Measurements from ENCODE around the gene ELMO3. TPM values are rescaled to one million over a fixed set of nuclear protein-coding genes. Genes with fewer than 3 reads are reported as not detected.

The ELMO3 gene
- total and polyA plus RNA-seq, 2 donors (not counting 3 experiments of a cell fraction or from before 2014, with no cell fraction given), result 3.9 to 5.7 TPM

DNA sequence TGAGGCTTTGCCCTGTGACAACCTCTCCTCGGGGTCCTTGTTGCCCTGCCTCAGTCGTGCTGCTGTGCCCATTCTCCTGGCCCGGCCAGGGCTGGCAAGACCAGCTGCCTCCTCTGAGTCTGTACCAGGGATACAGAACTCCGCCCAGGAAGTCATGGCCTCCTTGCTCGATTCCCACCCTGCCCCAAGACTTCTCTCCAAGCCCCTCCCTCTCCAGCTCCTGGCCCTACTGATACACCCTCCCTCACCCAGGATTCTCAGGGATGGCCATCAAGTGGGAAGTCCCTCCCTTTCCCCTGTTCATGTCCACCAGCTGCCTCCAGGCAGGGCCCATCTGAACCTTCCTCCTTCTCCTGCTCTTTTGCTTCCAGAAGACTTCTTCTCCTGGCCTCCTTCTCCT lies 16.8 kb downstream of the ELMO3 start:
- ChIA-PET POLR2A (no interaction called here), CTCF (interaction anchor here (1.5 kb wide), 1 partner anchor 13 kb away, joined by 3 read pairs; no protein-coding TSS in a partner anchor)
- Histone ChIP-seq H3K9me3 (replicated peaks; ENCODE audit: control insufficient read depth, insufficient read depth, low read length) (no peaks in the 10 kb centered on the region), H2AFZ (ENCODE audit: low read depth, low read length) (no peak overlapping the region), H3K9me1 (replicated peaks; ENCODE audit: control insufficient read depth, extremely low read depth, insufficient read depth, low read length) (no peaks in the 10 kb centered on the region), H3K36me3 (ENCODE audit: control insufficient read depth in 2 of 2, extremely low read depth in 1 of 2, insufficient read depth in 2 of 2, low read length in 2 of 2) (no peaks in the 10 kb centered on the region), H3K79me2 (ENCODE audit: control insufficient read depth, insufficient read depth, low read length) (no peaks in the 10 kb centered on the region), H3K9ac (replicated peaks; ENCODE audit: extremely low read depth, insufficient read depth, low read length) (no peak overlapping the region), H4K20me1 (replicated peaks; ENCODE audit: control insufficient read depth, extremely low read depth, insufficient read depth, low read length) (no peaks in the 10 kb centered on the region), H3K4me1 (ENCODE audit: control insufficient read depth, extremely low read depth, insufficient read depth, low read length) (peaks cover 22% of the 10 kb centered on the region), H3K27ac (ENCODE audit: insufficient read depth, low read depth, low read length) (no peak overlapping the region), H3K4me2 (ENCODE audit: insufficient read depth, low read length) (no peak overlapping the region), H3K27me3 (ENCODE audit: control insufficient read depth in 2 of 2, insufficient read depth in 2 of 2, low read length in 2 of 2) (no peaks in the 10 kb centered on the region), H3K4me3 (replicated peaks in 1 of 3; ENCODE audit: insufficient read depth in 1 of 3, low read depth in 1 of 3, low read length in 3 of 3) (no peak overlapping the region)
- intact Hi-C loops (cut with micrococcal nuclease) (loop anchor here (2.0 kb wide), 1 partner anchor 17 kb away; the partner anchor contains the start of gene ELMO3), dilution Hi-C loops (cut with MboI; ENCODE audit: extremely low pct_ligation_motif_present, low sequenced_read_pairs) (no loop called here)
- DNase-seq (ENCODE audit: low read depth, low spot score) (no peak), FAIRE-seq (no peak)
- no TSS peak for BruUV-seq (replicated peaks)
- TF ChIP-seq MAX (IDR thresholded peaks at IDR 0.05; ENCODE audit: insufficient read depth, insufficient read length), result no peak

DNA sequence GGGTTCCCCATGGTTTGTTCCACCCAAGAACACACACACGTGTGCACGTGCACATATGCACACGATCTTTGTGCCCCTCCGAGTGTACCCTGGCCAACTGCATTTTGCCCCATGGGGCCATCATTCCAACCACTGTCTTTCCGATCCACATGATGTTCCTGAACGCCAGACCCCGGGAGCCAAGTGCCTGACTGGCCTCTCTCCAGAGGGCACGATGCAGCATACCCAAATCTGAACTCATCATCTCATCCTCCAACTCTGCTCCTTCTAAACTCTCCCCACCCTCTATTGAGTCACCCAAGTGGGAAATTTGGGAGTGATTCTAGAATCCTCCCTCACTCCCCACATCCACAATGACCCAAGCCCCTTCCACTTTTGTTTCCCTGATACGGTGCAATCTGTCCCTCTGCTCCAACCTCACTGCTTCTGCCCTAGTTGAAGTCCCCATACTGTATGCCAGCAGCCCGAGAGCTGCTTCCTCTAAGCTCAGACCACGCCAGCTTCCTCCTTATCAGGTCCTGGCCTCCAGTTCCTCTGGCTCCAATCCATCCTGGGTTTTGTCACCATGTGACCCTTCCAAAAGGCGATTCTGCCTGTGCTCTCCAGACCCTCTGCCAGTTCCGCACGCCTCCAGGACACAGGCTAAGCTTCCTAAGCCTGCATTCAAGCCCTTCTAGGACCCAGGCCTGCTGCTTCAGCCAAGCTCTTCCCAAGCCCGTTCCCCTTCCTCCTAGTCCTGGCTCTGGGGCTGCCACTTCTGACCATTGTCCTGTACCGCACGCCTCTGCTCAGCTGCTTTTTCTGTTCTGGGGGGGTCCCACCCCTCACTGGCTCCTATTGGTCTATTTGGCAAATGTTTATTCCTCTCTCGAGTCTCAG lies 17.9 kb downstream of the ELMO3 start:
- ChIA-PET POLR2A (interaction anchor here (0.8 to 1.8 kb wide), 3 partner anchors 10 to 30 kb away, joined by 3 to 8 read pairs (median 6); partner anchors contain the start of genes FHOD1 and TMEM208), CTCF (interaction anchor here (0.5 to 1.8 kb wide), 8 partner anchors 10 to 177 kb away, joined by 3 to 9 read pairs (median 3); partner anchors contain the start of genes ELMO3 and TMEM208)
- BruUV-seq (replicated peaks), result no TSS peak
- Histone ChIP-seq H3K27ac (ENCODE audit: insufficient read depth, low read depth, low read length) (peak overlapping the region; percentile 30), H3K36me3 (ENCODE audit: control insufficient read depth in 2 of 2, extremely low read depth in 1 of 2, insufficient read depth in 2 of 2, low read length in 2 of 2) (no peaks in the 10 kb centered on the region), H3K4me1 (ENCODE audit: control insufficient read depth, extremely low read depth, insufficient read depth, low read length) (peaks cover 22% of the 10 kb centered on the region), H2AFZ (ENCODE audit: low read depth, low read length) (peak overlapping the region; percentile 69), H3K4me2 (ENCODE audit: insufficient read depth, low read length) (peak overlapping the region; percentile 1), H4K20me1 (replicated peaks; ENCODE audit: control insufficient read depth, extremely low read depth, insufficient read depth, low read length) (no peaks in the 10 kb centered on the region), H3K9me3 (replicated peaks; ENCODE audit: control insufficient read depth, insufficient read depth, low read length) (no peaks in the 10 kb centered on the region), H3K4me3 (replicated peaks in 1 of 3; ENCODE audit: insufficient read depth in 1 of 3, low read depth in 1 of 3, low read length in 3 of 3) (no peak overlapping the region), H3K9me1 (replicated peaks; ENCODE audit: control insufficient read depth, extremely low read depth, insufficient read depth, low read length) (no peaks in the 10 kb centered on the region), H3K79me2 (ENCODE audit: control insufficient read depth, insufficient read depth, low read length) (no peaks in the 10 kb centered on the region), H3K27me3 (ENCODE audit: control insufficient read depth in 2 of 2, insufficient read depth in 2 of 2, low read length in 2 of 2) (no peaks in the 10 kb centered on the region), H3K9ac (replicated peaks; ENCODE audit: extremely low read depth, insufficient read depth, low read length) (no peak overlapping the region)
- intact Hi-C loops (cut with micrococcal nuclease) (loop anchor here (1.0 to 2.0 kb wide), 2 partner anchors 10 to 18 kb away; partner anchors contain the start of genes ELMO3 and TMEM208), dilution Hi-C loops (cut with MboI; ENCODE audit: extremely low pct_ligation_motif_present, low sequenced_read_pairs) (no loop called here)
- peak; percentile 66 for DNase-seq (ENCODE audit: low read depth, low spot score)
- no peak for TF ChIP-seq FOS (IDR thresholded peaks at IDR 0.05; ENCODE audit: borderline replicate concordance, insufficient read depth, low read length)
- no peak for TF ChIP-seq JUN (IDR thresholded peaks at IDR 0.05; ENCODE audit: borderline replicate concordance, insufficient read depth, insufficient read length, low read depth)
- peak; percentile 41 for TF ChIP-seq POLR2AphosphoS5 (IDR thresholded peaks at IDR 0.05; ENCODE audit: insufficient read depth, low read depth, low read length)
- TF ChIP-seq, protein P1, sequence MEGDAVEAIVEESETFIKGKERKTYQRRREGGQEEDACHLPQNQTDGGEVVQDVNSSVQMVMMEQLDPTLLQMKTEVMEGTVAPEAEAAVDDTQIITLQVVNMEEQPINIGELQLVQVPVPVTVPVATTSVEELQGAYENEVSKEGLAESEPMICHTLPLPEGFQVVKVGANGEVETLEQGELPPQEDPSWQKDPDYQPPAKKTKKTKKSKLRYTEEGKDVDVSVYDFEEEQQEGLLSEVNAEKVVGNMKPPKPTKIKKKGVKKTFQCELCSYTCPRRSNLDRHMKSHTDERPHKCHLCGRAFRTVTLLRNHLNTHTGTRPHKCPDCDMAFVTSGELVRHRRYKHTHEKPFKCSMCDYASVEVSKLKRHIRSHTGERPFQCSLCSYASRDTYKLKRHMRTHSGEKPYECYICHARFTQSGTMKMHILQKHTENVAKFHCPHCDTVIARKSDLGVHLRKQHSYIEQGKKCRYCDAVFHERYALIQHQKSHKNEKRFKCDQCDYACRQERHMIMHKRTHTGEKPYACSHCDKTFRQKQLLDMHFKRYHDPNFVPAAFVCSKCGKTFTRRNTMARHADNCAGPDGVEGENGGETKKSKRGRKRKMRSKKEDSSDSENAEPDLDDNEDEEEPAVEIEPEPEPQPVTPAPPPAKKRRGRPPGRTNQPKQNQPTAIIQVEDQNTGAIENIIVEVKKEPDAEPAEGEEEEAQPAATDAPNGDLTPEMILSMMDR (IDR thresholded peaks at IDR 0.05; ENCODE audit: extremely low read depth in 1 of 2, insufficient read depth in 1 of 2, low read depth in 1 of 2, low read length in 2 of 2), result no peak
- TF ChIP-seq EZH2 (IDR thresholded peaks at IDR 0.05; ENCODE audit: borderline replicate concordance, low read depth, low read length, severe bottlenecking), result no peak
- peak; percentile 29 for TF ChIP-seq GATA2 (IDR thresholded peaks at IDR 0.05; ENCODE audit: insufficient read depth, insufficient read length, low read depth, low read length)
- TF ChIP-seq MYC (IDR thresholded peaks at IDR 0.05; ENCODE audit: low read depth, low read length), result no peak
- no peak for TF ChIP-seq MAX (IDR thresholded peaks at IDR 0.05; ENCODE audit: insufficient read depth, insufficient read length)
- TF ChIP-seq POLR2A (IDR thresholded peaks at IDR 0.05; ENCODE audit: low read depth, low read length), result peak; percentile 26
- peak; percentile 93 for FAIRE-seq

All from endothelial cell of umbilical vein (primary cell).